RWPE2 (cell line): ENCODE measurements around the gene MYO3B.

Source experiments
- ATAC-seq: fragments of 200-7000 bp; cut with Tn5 transposase; 3 replicates; pipeline ENCODE4 v1.9.1; 2021; ENCODE audit warnings: low read depth
- DNase-seq: peaks from one replicate; pipeline ENCODE4 v3.0.0-alpha.2; 2020; ENCODE audit warnings: low spot score
- H3K27ac ChIP-seq: fragments of 450-650 bp; 2 replicates; pipeline ENCODE4 v1.5.1; 2017; ENCODE audit warnings: mild to moderate bottlenecking; ENCODE audit not compliant: poor library complexity, severe bottlenecking
- H3K27me3 ChIP-seq: fragments of 250-450 bp; sonication (Bioruptor Pico); 2 replicates; pipeline ENCODE4 v1.5.1; 2021; ENCODE audit warnings: mild to moderate bottlenecking, moderate library complexity; ENCODE audit not compliant: insufficient read depth, poor library complexity, severe bottlenecking
- H3K36me3 ChIP-seq: fragments of 250-450 bp; sonication (Bioruptor Pico); 2 replicates; pipeline ENCODE4 v1.5.1; 2020; ENCODE audit warnings: low read depth, mild to moderate bottlenecking, moderate library complexity
- H3K4me1 ChIP-seq: fragments of 250-450 bp; sonication (Bioruptor Pico); 2 replicates; pipeline ENCODE4 v1.5.1; 2021; ENCODE audit warnings: mild to moderate bottlenecking, moderate library complexity; ENCODE audit not compliant: insufficient read depth, poor library complexity, severe bottlenecking
- H3K4me3 ChIP-seq: fragments of 250-450 bp; sonication (Bioruptor Pico); 2 replicates; pipeline ENCODE4 v1.5.1; 2021; ENCODE audit warnings: mild to moderate bottlenecking, moderate library complexity; ENCODE audit not compliant: severe bottlenecking
- H3K9me3 ChIP-seq: fragments of 250-450 bp; sonication (Bioruptor Pico); 2 replicates; pipeline ENCODE4 v1.5.1; 2021; ENCODE audit warnings: mild to moderate bottlenecking, moderate library complexity; ENCODE audit not compliant: severe bottlenecking
- TF ChIP-seq, protein P1 (sequence below): fragments of 450-650 bp; IDR thresholded peaks from one replicate; pipeline ENCODE4 v1.5.1; 2017; ENCODE audit warnings: mild to moderate bottlenecking, moderate library complexity; ENCODE audit not compliant: poor library complexity, severe bottlenecking

The MYO3B gene

DNA sequence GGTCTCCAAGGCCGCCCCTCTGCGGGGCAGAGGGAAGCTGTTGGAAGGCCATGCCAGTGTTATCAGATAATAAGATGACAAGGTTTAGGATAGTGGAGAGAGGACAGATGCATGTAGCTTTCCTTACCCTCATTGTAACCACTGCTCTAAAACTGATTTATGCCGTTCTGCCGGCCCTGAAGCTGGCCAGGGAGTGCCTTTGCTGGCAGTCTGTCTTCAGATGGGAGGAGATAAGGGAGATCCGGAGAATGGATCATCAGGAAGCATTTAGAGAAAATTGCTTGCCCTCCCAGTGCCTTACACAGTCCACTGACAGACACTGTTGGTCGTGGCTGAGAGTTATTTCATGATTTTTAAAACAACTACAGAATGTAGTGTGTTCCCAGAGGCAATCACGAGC lies 35.4 kb upstream of the MYO3B start:
- TF ChIP-seq, protein P1, sequence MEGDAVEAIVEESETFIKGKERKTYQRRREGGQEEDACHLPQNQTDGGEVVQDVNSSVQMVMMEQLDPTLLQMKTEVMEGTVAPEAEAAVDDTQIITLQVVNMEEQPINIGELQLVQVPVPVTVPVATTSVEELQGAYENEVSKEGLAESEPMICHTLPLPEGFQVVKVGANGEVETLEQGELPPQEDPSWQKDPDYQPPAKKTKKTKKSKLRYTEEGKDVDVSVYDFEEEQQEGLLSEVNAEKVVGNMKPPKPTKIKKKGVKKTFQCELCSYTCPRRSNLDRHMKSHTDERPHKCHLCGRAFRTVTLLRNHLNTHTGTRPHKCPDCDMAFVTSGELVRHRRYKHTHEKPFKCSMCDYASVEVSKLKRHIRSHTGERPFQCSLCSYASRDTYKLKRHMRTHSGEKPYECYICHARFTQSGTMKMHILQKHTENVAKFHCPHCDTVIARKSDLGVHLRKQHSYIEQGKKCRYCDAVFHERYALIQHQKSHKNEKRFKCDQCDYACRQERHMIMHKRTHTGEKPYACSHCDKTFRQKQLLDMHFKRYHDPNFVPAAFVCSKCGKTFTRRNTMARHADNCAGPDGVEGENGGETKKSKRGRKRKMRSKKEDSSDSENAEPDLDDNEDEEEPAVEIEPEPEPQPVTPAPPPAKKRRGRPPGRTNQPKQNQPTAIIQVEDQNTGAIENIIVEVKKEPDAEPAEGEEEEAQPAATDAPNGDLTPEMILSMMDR: no peak
- no peak overlapping the region for H3K27ac ChIP-seq
- H3K4me1 ChIP-seq: no peaks in the 10 kb centered on the region
- H3K27me3 ChIP-seq: no peaks in the 10 kb centered on the region
- H3K36me3 ChIP-seq: no peaks in the 10 kb centered on the region
- no peaks in the 10 kb centered on the region for H3K9me3 ChIP-seq
- ATAC-seq (no peak), DNase-seq (no peak)
- H3K4me3 ChIP-seq: no peak overlapping the region

DNA sequence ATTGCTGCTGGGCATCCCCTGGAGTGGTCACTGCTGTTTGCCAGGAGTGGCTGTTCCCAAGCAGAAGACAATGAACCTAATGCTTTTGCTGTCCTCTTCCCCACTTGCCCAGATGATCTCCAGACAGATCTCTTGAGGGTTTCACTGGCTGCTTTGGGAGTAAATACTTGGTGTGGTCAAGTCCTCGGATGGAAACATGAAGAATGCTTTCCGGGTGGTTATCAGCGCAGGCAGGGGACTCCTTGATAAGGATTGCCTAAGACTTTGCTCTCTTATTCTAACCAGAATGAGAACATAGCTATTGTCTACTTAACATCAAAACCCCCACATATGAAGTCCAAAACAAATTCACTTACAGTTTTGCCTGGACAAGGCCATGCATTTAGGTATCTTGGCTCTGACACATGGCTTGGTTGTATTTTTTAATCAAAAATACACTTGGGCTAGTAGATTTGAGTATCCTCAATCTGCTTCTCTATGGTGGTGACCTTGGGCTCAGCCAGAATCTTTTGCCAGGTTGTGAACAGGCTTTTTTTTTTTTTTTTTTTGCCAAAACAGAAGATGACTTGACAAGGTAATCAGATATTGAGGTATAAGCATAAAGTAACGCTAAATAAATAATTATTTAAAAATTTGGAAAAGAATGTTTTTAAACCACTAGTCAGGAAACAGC lies 34.8 kb upstream of the MYO3B start:
- no peak for ATAC-seq
- no peaks in the 10 kb centered on the region for H3K36me3 ChIP-seq
- no peak overlapping the region for H3K4me3 ChIP-seq
- DNase-seq: no peak
- no peaks in the 10 kb centered on the region for H3K27me3 ChIP-seq
- no peak overlapping the region for H3K27ac ChIP-seq
- peaks cover 5% of the 10 kb centered on the region for H3K4me1 ChIP-seq
- no peaks in the 10 kb centered on the region for H3K9me3 ChIP-seq
- TF ChIP-seq, protein P1: no peak

DNA sequence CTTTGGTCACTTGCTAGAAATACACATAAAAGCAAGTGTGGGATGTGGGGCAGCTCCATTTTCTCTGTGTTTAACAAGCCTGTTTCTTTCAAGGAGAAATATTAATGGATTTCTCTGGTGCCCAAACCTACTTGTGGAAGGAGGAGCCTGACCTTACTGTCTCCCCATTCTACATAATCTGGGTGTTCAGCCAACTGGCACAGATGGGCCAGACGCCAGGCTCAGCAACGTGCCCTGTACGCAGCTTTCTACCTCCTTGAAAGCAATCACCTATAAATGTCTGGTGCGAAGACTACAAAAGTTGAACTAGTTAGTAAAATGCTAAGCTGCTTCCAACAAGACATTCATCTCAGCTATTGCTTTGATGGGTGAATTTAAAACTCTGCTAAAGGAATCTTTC lies 33.2 kb upstream of the MYO3B start:
- Histone ChIP-seq H3K36me3 (no peaks in the 10 kb centered on the region), H3K9me3 (no peaks in the 10 kb centered on the region), H3K4me1 (peaks cover 8% of the 10 kb centered on the region), H3K4me3 (no peak overlapping the region), H3K27ac (no peak overlapping the region), H3K27me3 (no peaks in the 10 kb centered on the region)
- ATAC-seq (no peak), DNase-seq (no peak)
- TF ChIP-seq, protein P1: no peak

DNA sequence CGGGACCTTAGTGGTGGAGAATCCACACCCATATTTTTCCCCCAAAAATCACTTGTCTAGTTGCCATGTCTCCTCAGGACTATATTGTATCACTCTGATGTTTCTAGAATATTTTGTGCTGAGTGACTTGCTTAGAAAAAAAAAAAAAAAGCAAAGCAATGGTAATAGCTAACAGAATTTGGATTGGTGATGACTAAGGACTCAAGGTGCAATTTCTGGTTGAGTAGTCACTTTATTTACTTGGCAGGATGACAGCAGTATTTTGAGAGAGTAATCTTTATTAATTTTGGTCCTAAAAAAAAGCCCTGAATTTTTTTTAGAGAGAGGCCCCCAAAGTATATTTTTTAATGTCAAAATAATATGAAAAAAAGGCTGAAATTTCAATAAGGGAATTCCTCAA lies 32.8 kb upstream of the MYO3B start:
- H3K9me3 ChIP-seq: no peaks in the 10 kb centered on the region
- no peaks in the 10 kb centered on the region for H3K36me3 ChIP-seq
- H3K4me1 ChIP-seq: peaks cover 8% of the 10 kb centered on the region
- TF ChIP-seq, protein P1: no peak
- DNase-seq: no peak
- no peaks in the 10 kb centered on the region for H3K27me3 ChIP-seq
- no peak for ATAC-seq
- H3K4me3 ChIP-seq: no peak overlapping the region
- no peak overlapping the region for H3K27ac ChIP-seq

DNA sequence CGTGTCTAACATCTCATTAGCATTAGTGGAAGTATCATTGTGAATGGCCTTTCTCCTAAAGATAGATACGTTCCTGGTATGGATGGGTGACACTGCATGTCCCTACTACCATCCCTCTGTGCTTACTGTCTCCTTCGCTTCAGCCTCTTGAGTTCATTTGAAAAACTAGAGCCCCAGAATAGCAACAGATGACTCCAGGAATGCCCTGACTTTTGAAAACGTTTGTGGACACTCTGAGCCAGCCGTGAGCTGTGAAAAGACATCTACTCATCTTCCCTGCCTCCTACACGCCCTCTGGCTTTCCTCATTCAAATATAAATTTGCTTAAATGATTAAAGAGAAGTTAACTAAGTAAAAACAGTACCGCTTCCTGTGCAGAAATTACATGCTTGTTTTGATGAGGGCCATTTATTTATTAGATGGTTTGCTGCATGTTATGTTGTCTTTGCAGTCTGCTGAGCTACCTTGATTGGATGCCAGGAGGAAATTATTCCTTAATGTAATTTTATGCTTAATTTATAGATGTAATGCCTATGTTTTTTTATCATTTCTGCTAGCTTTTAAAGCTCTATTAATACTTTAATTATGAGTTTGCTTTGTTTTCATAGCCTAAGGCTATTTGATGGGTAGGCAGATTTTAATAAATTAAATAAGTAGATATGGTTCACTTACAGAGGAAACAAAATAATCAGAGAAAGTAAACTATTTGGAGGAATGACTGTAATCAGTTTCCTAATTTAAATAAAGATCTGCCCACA lies 32.1 kb upstream of the MYO3B start:
- ATAC-seq: no peak
- no peaks in the 10 kb centered on the region for H3K36me3 ChIP-seq
- TF ChIP-seq, protein P1: no peak
- H3K9me3 ChIP-seq: no peaks in the 10 kb centered on the region
- H3K27me3 ChIP-seq: no peaks in the 10 kb centered on the region
- H3K4me1 ChIP-seq: peaks cover 8% of the 10 kb centered on the region
- H3K27ac ChIP-seq: no peak overlapping the region
- H3K4me3 ChIP-seq: no peak overlapping the region
- DNase-seq: no peak
